Stomach (tissue), 4 donors: ENCODE data around the gene NAB2.

ENCODE experiments used
- CTCF ChIP-seq, 7 experiments: fragments of 450-650 bp in 4 of 7; fragments of 200-600 bp in 3 of 7; sonication (generic) in 3 of 7; IDR thresholded peaks; one replicate each; pipeline ENCODE4 v1.5.1; 2016 to 2019; ENCODE audit warnings: antibody characterized with exemption in 7 of 7, control low read depth in 2 of 7, mild to moderate bottlenecking in 1 of 7
- EP300 ChIP-seq: sonication (generic); formaldehyde crosslinking; IDR thresholded peaks from one replicate; pipeline ENCODE4 v1.6.1; 2017; ENCODE audit warnings: antibody characterized with exemption

GRCh38 chr12:57126561-57126960 is 37.6 kb downstream of the NAB2 start:
- no peak for TF ChIP-seq CTCF (IDR thresholded peaks at IDR 0.05)
- no peak for TF ChIP-seq EP300
